Uterus (tissue), 4 donors: ENCODE results near the gene MIGA2. TPM values are rescaled to one million over a fixed set of nuclear protein-coding genes. Genes with fewer than 3 reads are reported as not detected.

ENCODE experiments used
- DNase-seq, 2 donors: peaks; one replicate each; pipeline ENCODE4 v3.0.0-alpha.2; 2019 to 2020
- H3K27ac ChIP-seq, 2 donors: fragments of 200-600 bp; sonication (generic); 1 replicate in 1 of 2; 2 replicates in 1 of 2; pipeline ENCODE4 v1.5.1; 2016 to 2018
- H3K27me3 ChIP-seq, 2 donors: fragments of 200-600 bp; sonication (generic); one replicate each; pipeline ENCODE4 v1.5.1; 2018 to 2019; ENCODE audit warnings: control low read depth in 1 of 2
- H3K36me3 ChIP-seq, 2 donors: fragments of 200-600 bp; sonication (generic); one replicate each; pipeline ENCODE4 v1.5.1; 2019; ENCODE audit warnings: control low read depth in 1 of 2
- H3K4me1 ChIP-seq, 2 donors: fragments of 200-600 bp; sonication (generic); one replicate each; pipeline ENCODE4 v1.5.1; 2018 to 2019; ENCODE audit warnings: control low read depth in 1 of 2
- H3K4me3 ChIP-seq, 2 donors: fragments of 200-600 bp; sonication (generic); 1 replicate in 1 of 2; 2 replicates in 1 of 2; pipeline ENCODE4 v1.5.1; 2018 to 2019; ENCODE audit warnings: mild to moderate bottlenecking in 1 of 2
- H3K9me3 ChIP-seq, 2 donors: fragments of 200-600 bp; sonication (generic); one replicate each; pipeline ENCODE4 v1.5.1; 2019; ENCODE audit warnings: control low read depth in 1 of 2
- POLR2A ChIP-seq, 2 donors: fragments of 450-650 bp; IDR thresholded peaks; one replicate each; pipeline ENCODE4 v1.6.1; 2016; ENCODE audit warnings: antibody characterized with exemption in 2 of 2, mild to moderate bottlenecking in 1 of 2, moderate library complexity in 1 of 2
- intact Hi-C: fragments of 100-400 bp; cut with DNase I; formaldehyde crosslinking; loops from one replicate; pipeline ENCODE4 v1.15.1; 2023; ENCODE audit warnings: low total_unique reads
- total RNA-seq, 4 donors: library from RNA; depleted of rRNA in 3 of 4; stranded (reverse); fragments of >200 nt in 3 of 4; gene quantifications; one replicate each; pipeline versions ENCODE4 v1.1.0 to v1.2.4, GENCODE V29; 2014 to 2023
- TF ChIP-seq, protein P1 (sequence below), 4 experiments: fragments of 200-600 bp in 2 of 4; fragments of 450-650 bp in 2 of 4; sonication (generic) in 2 of 4; IDR thresholded peaks; one replicate each; pipeline ENCODE4 v1.5.1; 2016 to 2019; ENCODE audit warnings: antibody characterized with exemption in 4 of 4, mild to moderate bottlenecking in 2 of 4, moderate library complexity in 1 of 4
- donor health status: DM: yes; HTN: yes; CAD: no.

The MIGA2 gene
- total RNA-seq, 4 donors from 2014 or later, result 13.2 to 36.5 (median 34.0) TPM

DNA sequence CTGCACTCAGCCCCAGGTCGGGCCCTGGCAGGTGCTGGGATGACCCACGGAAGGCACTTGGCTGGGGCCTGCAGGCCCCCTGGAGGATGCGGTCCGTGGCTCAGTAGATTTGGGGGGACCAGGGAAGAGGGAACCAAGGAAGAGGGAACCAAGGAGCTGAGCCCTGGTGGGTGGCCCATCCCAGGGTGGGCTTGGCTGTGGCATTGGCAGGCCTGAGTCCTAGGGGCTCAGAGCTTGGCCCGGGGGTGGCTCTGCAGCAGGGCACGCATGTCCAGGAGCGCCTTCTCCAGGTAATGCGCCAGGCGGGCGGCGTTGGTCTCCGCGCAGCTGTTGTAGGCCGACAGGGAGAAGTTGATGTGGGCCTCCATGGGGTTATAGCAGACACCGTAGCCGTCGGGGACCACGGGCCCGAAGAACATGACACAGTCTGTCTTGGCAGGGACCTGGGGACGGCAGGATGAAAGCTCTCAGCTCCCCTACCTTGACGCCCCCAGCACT is 58.8 kb downstream of the MIGA2 start:
- no peaks in the 10 kb centered on the region for H3K36me3 ChIP-seq
- no peak overlapping the region for H3K4me3 ChIP-seq
- no peak for DNase-seq

DNA sequence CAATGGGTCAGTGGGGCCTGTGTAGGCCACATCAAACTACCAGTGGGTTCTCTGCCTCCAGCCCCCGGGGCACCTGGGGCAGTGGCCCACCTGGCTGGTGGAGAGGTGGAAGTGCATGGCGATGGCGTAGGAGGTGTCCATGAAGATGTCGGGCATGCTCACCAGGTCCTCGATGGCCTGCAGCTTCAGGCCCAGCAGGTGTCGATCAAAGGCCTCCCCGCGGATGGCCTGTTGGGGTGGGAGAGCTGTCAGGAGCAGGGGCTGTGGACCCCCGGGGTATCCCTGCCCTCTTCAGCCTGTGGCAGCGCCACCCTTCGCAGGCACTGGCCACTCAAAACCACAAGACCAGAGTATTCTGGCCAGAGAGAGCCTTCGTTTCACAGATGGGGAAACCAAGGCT is 59.5 kb downstream of the MIGA2 start:
- H3K36me3 ChIP-seq, result no peaks in the 10 kb centered on the region

More for the DNA sequence above, 58.8 kb downstream of the MIGA2 start:
- TF ChIP-seq, protein P1, sequence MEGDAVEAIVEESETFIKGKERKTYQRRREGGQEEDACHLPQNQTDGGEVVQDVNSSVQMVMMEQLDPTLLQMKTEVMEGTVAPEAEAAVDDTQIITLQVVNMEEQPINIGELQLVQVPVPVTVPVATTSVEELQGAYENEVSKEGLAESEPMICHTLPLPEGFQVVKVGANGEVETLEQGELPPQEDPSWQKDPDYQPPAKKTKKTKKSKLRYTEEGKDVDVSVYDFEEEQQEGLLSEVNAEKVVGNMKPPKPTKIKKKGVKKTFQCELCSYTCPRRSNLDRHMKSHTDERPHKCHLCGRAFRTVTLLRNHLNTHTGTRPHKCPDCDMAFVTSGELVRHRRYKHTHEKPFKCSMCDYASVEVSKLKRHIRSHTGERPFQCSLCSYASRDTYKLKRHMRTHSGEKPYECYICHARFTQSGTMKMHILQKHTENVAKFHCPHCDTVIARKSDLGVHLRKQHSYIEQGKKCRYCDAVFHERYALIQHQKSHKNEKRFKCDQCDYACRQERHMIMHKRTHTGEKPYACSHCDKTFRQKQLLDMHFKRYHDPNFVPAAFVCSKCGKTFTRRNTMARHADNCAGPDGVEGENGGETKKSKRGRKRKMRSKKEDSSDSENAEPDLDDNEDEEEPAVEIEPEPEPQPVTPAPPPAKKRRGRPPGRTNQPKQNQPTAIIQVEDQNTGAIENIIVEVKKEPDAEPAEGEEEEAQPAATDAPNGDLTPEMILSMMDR (IDR thresholded peaks at IDR 0.05), result no peak
- TF ChIP-seq POLR2A (IDR thresholded peaks at IDR 0.05), result no peak
- intact Hi-C loops, result no loop called here
- H3K9me3 ChIP-seq, result no peaks in the 10 kb centered on the region
- H3K4me1 ChIP-seq, result no peaks in the 10 kb centered on the region
- H3K27me3 ChIP-seq, result no peaks in the 10 kb centered on the region
- H3K27ac ChIP-seq, result no peak overlapping the region

DNA sequence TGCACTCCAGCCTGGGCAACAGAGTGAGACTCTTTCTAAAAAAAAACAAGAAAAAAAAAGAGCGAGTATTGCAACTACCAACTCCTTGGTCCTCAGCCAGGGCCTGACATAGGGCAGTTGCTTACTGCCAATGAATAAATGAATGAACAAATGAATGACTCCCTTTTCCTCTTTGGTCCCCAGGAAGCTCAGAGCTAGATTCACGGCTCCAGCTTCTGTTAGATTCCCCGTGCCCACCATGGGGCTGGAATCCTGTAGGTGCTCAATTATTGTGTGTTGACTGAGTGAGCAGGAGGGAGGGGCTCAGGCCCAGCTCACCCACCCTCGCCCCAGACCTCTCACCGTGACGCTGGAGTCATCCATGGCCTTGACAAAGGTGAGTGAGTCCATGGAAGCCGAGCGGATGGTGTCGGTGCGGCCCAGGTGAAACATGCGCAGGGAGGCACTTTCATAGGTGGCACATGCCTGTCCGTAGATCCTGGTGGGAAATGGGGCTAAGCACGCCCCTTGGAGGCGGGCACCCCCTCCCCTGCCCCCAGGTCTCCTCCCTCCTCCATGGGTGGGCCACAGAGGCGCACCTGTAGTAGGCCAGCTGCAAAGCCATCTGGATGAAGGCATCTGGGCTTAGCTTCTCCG is 61.4 kb downstream of the MIGA2 start:
- intact Hi-C loops, result no loop called here
- Histone ChIP-seq H3K27me3 (no peaks in the 10 kb centered on the region), H3K4me1 (no peaks in the 10 kb centered on the region), H3K27ac (no peak overlapping the region), H3K9me3 (no peaks in the 10 kb centered on the region), H3K4me3 (no peak overlapping the region), H3K36me3 (no peaks in the 10 kb centered on the region)
- TF ChIP-seq, protein P1 (IDR thresholded peaks at IDR 0.05), result no peak
- TF ChIP-seq POLR2A (IDR thresholded peaks at IDR 0.05), result no peak
- DNase-seq, result no peak

More for the DNA sequence above, 59.5 kb downstream of the MIGA2 start:
- no peak overlapping the region for H3K27ac ChIP-seq
- no peaks in the 10 kb centered on the region for H3K9me3 ChIP-seq
- no peaks in the 10 kb centered on the region for H3K27me3 ChIP-seq
- H3K4me1 ChIP-seq, result no peaks in the 10 kb centered on the region
- intact Hi-C loops, result no loop called here
- TF ChIP-seq, protein P1 (IDR thresholded peaks at IDR 0.05), result no peak
- no peak for TF ChIP-seq POLR2A (IDR thresholded peaks at IDR 0.05)
- H3K4me3 ChIP-seq, result no peak overlapping the region
- no peak for DNase-seq

DNA sequence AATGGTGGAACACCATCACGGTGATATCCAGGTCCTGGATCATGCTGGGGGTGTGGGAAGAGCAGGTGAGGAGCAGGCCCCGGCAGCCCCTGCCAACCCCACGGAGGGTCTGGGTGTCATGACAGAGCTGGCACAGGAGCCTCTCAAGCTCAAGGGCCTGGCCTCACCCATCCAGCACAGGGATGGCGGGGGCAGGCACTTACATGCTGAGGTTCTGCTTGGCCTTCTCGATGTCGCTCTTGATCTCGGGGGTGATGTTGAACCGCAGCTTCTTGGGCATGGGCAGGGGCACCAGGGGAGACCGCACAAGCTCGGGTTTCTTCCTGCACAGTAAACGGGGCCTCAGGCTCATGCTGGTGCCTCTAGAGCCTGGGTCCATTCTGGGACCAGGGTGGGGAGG is 61.9 kb downstream of the MIGA2 start:
- intact Hi-C loops, result no loop called here
- TF ChIP-seq POLR2A (IDR thresholded peaks at IDR 0.05), result no peak
- TF ChIP-seq, protein P1 (IDR thresholded peaks at IDR 0.05), result no peak
- no peaks in the 10 kb centered on the region for H3K4me1 ChIP-seq
- no peak overlapping the region for H3K4me3 ChIP-seq
- no peaks in the 10 kb centered on the region for H3K9me3 ChIP-seq
- H3K36me3 ChIP-seq, result no peaks in the 10 kb centered on the region
- H3K27ac ChIP-seq, result no peak overlapping the region
- no peak for DNase-seq
- no peaks in the 10 kb centered on the region for H3K27me3 ChIP-seq

DNA sequence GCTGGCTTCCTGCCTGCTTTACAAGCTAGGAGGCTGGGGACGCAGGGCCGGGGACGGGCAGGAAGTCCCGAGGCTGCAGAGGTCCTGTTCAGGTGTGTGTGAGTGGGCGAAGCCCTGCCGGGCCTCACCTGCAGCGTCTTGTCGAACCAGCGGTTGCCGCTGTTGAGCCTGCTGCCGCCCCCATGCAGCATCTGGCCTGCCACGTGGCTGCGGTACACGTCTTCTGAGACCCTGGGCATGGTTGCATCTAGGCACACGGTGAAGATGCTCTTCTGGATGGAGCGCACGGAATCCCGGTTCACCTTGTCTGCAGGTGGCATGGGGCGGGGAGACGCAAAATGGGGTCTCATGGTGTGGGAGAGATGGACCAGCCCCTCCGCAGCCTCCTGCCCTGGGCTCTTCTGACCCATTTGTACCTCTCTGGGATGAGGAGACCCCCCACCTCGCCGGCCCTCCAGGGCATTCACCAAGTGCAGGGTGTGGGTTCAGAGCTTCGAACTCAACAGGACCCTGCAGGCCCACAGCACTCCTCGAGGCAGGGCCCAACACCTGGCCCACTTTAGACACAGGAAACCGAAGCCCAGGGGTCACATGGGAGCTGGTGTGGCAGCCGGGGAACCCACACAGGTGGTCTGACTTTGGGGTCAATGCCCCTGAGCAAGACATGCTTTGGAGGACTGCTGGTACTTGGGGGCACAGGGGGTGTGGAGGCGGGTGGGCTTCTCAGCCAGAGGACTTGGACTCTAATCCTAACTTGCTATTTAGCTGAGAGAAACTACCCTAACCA is 64.2 kb downstream of the MIGA2 start:
- Histone ChIP-seq H3K9me3 (no peaks in the 10 kb centered on the region), H3K36me3 (no peaks in the 10 kb centered on the region), H3K4me1 (no peaks in the 10 kb centered on the region), H3K4me3 (no peak overlapping the region), H3K27ac (no peak overlapping the region), H3K27me3 (no peaks in the 10 kb centered on the region)
- no peak for DNase-seq
- intact Hi-C loops, result no loop called here
- no peak for TF ChIP-seq POLR2A (IDR thresholded peaks at IDR 0.05)
- TF ChIP-seq, protein P1 (IDR thresholded peaks at IDR 0.05), result no peak
